ENCODE measurements around the gene PTAR1.

Gene PTAR1

DNA sequence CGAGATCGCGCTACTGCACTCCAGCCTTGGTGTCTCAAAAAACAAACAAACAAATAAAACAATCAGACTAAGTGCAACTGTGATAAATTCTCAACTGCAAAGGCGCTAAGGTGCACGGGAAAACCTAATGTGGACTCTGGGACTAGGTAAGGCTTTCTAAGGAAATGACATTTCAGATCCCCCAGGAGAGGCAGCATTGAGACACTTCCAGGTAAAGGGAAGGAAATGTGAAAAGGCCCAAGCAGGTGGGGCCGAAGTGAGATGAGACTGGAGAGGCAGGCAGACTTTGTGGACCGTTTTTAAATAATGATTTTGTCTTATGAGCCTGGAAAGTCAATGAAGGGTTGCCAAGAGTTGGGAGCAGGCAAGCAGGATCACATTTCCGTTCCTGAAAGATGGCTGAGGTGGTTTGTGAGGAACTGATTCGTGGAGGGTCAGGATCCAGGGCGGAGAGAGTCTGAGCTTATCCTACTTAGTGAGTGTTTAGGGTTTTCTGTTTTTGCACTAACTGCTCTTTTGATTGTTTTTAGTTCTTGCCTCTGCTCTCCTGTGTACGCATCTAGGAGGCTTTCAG, 85.6 kb downstream of the PTAR1 start:
- DNase-seq (ENCODE audit: low read depth): no peak

DNA sequence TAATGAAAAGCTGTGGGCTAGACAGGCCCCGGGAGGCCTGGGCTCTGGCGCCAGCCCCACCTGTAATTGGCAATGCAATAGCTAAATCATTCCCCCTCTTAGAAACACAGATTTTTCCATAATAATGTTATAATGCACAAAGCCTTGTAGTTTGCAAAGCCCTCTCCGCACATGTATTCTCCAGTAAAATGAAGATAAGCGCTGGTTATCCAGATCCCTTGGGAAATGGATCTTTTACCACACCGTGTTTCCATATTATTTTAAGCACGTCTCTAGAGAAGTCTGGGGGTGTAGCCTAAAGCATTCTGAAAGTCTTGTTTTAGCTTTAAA, 86.5 kb downstream of the PTAR1 start:
- DNase-seq (ENCODE audit: low read depth): no peak

- DNase-seq (ENCODE audit: low read depth): peak; percentile 90
These were observed 87.1 kb downstream of the PTAR1 start for GRCh38 chr9:69672596-69673310.

GRCh38 chr9:69671879-69672595, 87.8 kb downstream of the PTAR1 start, which contains the start of gene APBA1:
Gene APBA1 (minus strand): TSS chr9:69672371.
- peak; percentile 72 for DNase-seq (ENCODE audit: low read depth)

GRCh38 chr9:69671311-69671878, 88.4 kb downstream of the PTAR1 start:
- no peak for DNase-seq (ENCODE audit: low read depth)

GRCh38 chr9:69667306-69667705, 92.5 kb downstream of the PTAR1 start:
- no peak for DNase-seq (ENCODE audit: low read depth)

- no peak for DNase-seq (ENCODE audit: low read depth)
These were observed 99.5 kb downstream of the PTAR1 start for GRCh38 chr9:69660304-69660703.

All from EH (cell line).